Hindlimb muscle (tissue), 1 donor: ENCODE results near the gene PRSS57. TPM values are rescaled to one million over a fixed set of nuclear protein-coding genes. Genes with fewer than 3 reads are reported as not detected.

Source experiments
- DNase-seq: peaks from one replicate; pipeline ENCODE4 v3.0.0-alpha.2; 2013
- polyA plus RNA-seq: library from polyadenylated mRNA; unstranded; fragments of 120-200 nt; gene quantifications from one replicate; pipeline ENCODE4 v1.2.1, GENCODE V29; 2013; ENCODE audit not compliant: insufficient read length

Gene PRSS57
- polyA plus RNA-seq, 1 donor, result 0.32 TPM

- DNase-seq, result no peak
These were observed 45.1 kb downstream of the PRSS57 start for GRCh38 chr19:650121-650520.

DNA sequence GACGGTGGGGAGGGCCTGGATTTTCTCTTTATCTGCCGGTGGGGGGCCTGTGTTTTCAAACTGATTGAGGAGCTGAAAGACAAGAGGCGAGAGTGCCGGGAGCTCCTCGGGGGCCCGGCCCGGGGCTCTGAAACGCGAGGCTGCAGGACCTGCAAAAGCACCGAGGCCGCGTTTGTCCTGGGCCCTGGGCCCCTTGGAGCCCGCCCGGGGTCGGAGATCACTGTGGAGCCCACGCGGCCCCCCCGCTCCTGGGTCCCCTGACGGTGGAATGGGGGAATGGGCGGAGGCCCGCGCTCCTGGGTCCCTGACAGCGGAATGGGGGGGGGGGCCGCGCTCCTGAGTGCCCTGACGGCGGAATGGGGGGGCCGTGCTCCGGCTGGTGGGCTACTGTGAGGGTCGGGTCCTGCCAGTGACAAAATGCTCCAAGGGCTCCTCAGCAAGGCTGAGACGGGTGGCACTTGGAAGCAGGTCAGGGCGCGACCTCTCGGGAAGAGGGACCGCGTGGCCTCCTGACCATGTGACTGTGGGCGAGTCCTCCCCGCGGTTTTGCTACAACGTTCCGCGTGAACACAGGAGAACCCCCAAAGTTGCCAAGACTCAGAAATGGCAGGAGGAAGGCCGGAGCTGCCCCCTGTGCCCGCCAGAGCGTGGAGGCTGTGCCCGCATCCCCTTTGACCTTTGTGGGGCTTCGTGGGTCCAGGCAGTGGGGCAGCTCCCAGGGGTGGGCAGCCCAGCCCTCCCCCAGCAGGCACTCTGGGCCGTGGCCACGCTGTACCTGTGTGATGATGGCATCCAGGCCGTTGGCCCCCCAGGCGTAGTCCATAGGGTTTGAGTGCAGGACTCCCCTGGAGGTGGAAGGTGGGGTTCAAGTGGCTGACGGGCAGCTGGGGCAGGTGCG is 46.1 kb downstream of the PRSS57 start:
- no peak for DNase-seq

DNA sequence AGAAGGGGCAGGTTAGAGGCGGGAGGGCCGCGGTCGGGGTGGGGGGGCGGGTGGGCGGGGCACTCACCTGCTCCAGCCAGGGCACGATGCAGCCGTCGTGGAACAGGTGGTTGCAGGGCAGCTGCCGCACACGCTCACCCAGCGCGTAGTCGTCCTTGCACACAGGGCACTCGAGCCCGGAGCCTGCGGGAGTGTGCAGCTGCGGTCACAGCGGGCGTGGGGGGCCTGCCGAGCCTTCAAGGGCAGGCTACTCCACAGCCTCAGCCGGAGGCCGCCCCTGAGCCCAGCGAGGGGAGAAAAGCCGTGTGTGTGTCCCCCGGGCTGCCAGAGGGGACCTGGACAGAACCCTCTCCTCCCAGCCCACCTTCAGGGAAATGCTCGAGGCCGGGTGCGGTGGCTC is 46.9 kb downstream of the PRSS57 start:
- no peak for DNase-seq

DNA sequence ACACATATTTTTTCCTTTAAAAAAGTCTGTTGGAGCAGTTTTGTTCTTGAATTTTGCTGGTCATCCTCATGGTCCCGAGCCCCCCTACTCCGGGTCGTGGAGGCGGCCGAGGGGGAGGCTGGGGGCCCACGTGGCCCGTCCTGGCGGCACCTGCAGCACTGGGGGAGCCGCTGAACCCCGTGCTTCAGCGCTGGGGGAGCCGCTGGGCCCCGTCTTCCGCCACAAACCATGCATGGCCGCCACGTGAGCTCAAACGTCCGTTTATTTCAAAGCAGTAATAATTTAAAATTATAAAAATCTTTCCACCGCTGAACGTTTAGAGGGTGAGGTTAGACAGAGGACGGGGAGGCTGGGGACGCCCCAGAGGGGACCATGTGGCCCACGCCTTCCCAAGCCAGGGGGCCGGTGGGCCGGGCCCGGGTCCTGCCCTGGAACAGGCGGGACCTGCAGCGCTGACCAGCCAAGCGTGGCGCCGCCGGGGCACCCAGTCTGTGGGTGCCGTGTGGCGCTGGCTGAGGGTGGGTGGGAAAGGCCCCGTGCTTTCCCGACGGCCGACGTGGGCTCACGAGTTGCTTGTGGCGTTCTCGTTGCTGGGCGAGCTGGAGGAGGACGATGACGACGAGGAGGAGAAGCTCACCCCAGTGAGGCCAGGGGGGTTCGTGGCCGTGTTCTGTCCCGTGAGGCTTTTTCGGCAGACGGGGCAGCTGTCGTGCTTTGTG is 47.5 kb downstream of the PRSS57 start:
- DNase-seq, result no peak

GRCh38 chr19:646779-647565 is 48.3 kb downstream of the PRSS57 start:
- no peak for DNase-seq

GRCh38 chr19:645912-646778 is 49.1 kb downstream of the PRSS57 start:
- DNase-seq, result no peak

- no peak for DNase-seq
These were observed 50.5 kb downstream of the PRSS57 start for GRCh38 chr19:644789-645188.

DNA sequence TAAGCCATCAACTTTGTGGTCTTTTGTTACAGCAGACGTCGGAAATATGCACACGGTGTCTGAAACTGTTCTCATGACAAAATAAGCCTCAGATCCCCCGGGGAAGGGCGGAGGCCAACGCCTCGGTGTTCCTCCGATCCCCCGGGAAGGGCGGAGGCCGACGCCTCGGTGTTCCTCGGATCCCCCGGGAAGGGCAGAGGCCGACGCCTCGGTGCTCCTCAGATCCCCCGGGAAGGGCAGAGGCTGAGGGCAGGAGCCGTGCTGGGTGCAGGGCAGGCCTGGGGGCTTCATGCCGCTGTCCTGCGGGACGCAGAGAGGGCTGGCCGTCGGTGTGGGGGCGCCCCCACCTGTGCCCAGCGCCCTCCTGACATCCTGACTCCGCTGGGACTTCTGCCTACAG is 50.9 kb downstream of the PRSS57 start:
- no peak for DNase-seq

- DNase-seq, result no peak
These were observed 51.5 kb downstream of the PRSS57 start for GRCh38 chr19:643736-644135.

GRCh38 chr19:642767-643727 is 52.2 kb downstream of the PRSS57 start:
- no peak for DNase-seq

GRCh38 chr19:641702-642101 is 53.5 kb downstream of the PRSS57 start:
- no peak for DNase-seq

- no peak for DNase-seq
These were observed 54.6 kb downstream of the PRSS57 start for GRCh38 chr19:640606-641189.

GRCh38 chr19:640161-640558 is 55.1 kb downstream of the PRSS57 start:
- DNase-seq, result no peak

DNA sequence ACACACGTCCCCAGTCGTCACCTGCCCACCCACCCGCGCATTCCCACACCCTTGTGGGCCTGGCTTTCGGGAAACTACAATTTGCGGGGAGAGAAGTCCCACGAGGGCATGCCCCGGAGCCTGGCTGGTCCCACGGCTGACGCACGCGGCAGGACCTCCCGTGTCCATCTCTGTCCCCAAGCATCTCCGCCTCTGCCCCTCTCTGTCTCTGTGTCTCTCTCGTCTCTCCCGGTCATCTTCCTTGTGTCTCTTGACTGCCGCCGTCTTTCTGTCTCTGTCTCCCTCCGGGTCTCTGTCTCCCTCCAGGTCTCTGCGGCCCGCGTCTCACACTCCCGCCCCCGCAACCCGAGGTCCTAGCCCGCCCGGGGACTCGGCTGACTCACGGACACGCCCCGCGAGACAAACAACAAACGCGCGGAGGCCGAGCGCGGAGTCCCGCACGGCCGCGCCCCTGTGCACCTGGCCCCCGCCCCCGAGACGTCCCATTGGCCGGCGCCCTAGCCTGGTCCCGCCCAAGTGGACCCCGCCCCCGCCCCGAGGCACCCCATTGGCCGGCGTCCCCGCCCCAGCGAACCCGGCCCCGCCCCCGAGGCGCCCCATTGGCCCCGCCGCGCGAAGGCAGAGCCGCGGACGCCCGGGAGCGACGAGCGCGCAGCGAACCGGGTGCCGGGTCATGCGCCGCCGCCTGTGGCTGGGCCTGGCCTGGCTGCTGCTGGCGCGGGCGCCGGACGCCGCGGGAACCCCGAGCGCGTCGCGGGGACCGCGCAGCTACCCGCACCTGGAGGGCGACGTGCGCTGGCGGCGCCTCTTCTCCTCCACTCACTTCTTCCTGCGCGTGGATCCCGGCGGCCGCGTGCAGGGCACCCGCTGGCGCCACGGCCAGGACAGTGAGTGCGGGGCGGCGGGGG is 55.7 kb downstream of the PRSS57 start, which contains the start of gene FGF22:
FGF22 (plus strand) TSS at position 627 of the 908 bp plus-strand sequence; CDS start at position 674, 47 bp downstream.
- DNase-seq, result peak; percentile 84

DNA sequence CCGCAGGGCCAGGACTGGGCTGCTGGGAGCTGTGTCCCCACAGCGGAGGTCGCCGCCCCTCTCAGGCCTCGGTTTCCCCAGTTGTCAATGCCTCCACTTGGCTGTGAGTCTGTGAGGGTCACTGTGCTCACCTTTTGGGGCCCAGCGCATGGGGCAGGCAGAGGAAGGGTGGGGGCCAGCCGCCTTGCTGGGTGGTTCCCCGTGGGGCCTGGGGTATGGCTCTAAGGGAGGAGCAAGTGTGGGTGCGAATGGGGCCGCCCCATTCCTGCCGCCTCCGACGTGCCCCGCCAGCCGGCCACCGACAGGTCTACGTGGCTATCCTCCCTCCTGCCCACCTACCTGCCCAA is 56.4 kb downstream of the PRSS57 start:
- DNase-seq, result no peak
